OCI-LY1 (cell line): ENCODE data around the gene ZACN.

Experiments used
- H2AFZ ChIP-seq: fragments of 200-600 bp; sonication (generic), shearing (Covaris generic); 2 replicates; pipeline ENCODE4 v1.6.0; 2014; ENCODE audit warnings: antibody characterized with exemption, mild to moderate bottlenecking, low read length
- H3F3A ChIP-seq: fragments of 200-600 bp; sonication (generic), shearing (Covaris generic); 2 replicates; pipeline ENCODE4 v1.6.0; 2014; ENCODE audit warnings: mild to moderate bottlenecking, antibody characterized with exemption, low read length, moderate library complexity; ENCODE audit not compliant: insufficient read depth
- H3K27ac ChIP-seq: fragments of 200-600 bp; sonication (generic); 2 replicates; pipeline ENCODE4 v1.5.1; 2014; ENCODE audit warnings: low read length, mixed run types, mild to moderate bottlenecking, low read depth; ENCODE audit not compliant: poor library complexity, severe bottlenecking
- H3K27me3 ChIP-seq: fragments of 200-600 bp; sonication (generic); 2 replicates; pipeline ENCODE4 v1.6.0; 2014; ENCODE audit warnings: antibody characterized with exemption, mild to moderate bottlenecking, low read length, moderate library complexity; ENCODE audit not compliant: insufficient read depth
- H3K36me3 ChIP-seq: fragments of 200-600 bp; sonication (generic); 2 replicates; pipeline ENCODE4 v1.6.1; 2014; ENCODE audit warnings: mild to moderate bottlenecking, antibody characterized with exemption, low read length, moderate library complexity, mixed read lengths; ENCODE audit not compliant: insufficient read depth
- H3K4me1 ChIP-seq: fragments of 200-600 bp; sonication (generic); 2 replicates; pipeline ENCODE4 v1.5.1; 2014; ENCODE audit warnings: mild to moderate bottlenecking, low read length, moderate library complexity; ENCODE audit not compliant: insufficient read depth, severe bottlenecking
- H3K4me2 ChIP-seq: fragments of 200-600 bp; sonication (generic), shearing (Covaris generic); 2 replicates; pipeline ENCODE4 v1.6.1; 2014; ENCODE audit warnings: low read length
- H3K4me3 ChIP-seq: fragments of 200-600 bp; sonication (generic); 2 replicates; pipeline ENCODE4 v1.5.1; 2014; ENCODE audit warnings: low read length, low read depth, mild to moderate bottlenecking, mixed read lengths; ENCODE audit not compliant: poor library complexity, severe bottlenecking
- H3K79me2 ChIP-seq: fragments of 200-600 bp; shearing (Covaris generic); 2 replicates; pipeline ENCODE4 v1.6.1; 2016; ENCODE audit warnings: mixed run types, low read length, mixed read lengths; ENCODE audit not compliant: insufficient read depth
- H3K9ac ChIP-seq: fragments of 200-600 bp; sonication (generic), shearing (Covaris generic); 2 replicates; pipeline ENCODE4 v1.6.1; 2014; ENCODE audit warnings: mild to moderate bottlenecking, low read length, mixed read lengths
- H3K9me2 ChIP-seq: fragments of 200-600 bp; sonication (generic), shearing (Covaris generic); 2 replicates; pipeline ENCODE4 v1.6.1; 2014; ENCODE audit warnings: low read depth, mild to moderate bottlenecking, low read length, mixed read lengths
- H3K9me3 ChIP-seq: fragments of 200-600 bp; shearing (Covaris generic); 2 replicates; pipeline ENCODE4 v1.6.1; 2014; ENCODE audit warnings: low read length, mixed read lengths
- H4K20me1 ChIP-seq: fragments of 200-600 bp; sonication (generic), shearing (Covaris generic); 2 replicates; pipeline ENCODE4 v1.6.0; 2016; ENCODE audit warnings: mild to moderate bottlenecking, low read length; ENCODE audit not compliant: insufficient read depth
- CTCF ChIP-seq: fragments of 200-600 bp; sonication (generic), shearing (Covaris generic); IDR thresholded peaks from 2 replicates; pipeline ENCODE4 v1.5.1; 2017; ENCODE audit warnings: mild to moderate bottlenecking, antibody characterized with exemption, low read length, moderate library complexity, mixed read lengths
- EZH2 ChIP-seq: fragments of 200-600 bp; sonication (generic), shearing (Covaris generic); IDR thresholded peaks from 2 replicates; pipeline ENCODE4 v1.8.0; 2017; ENCODE audit warnings: borderline replicate concordance, mixed run types, mild to moderate bottlenecking, antibody characterized with exemption, low read length, moderate library complexity, mixed read lengths

ZACN gene

GRCh38 chr17:76033139-76033538 is 45.8 kb upstream of the ZACN start:
- no peak overlapping the region for H3K9ac ChIP-seq
- no peak for TF ChIP-seq EZH2
- TF ChIP-seq CTCF = no peak
- H3K36me3 ChIP-seq = peaks cover under 1% of the 10 kb centered on the region; the same call in 1 of the 2 replicates
- H3K4me2 ChIP-seq = no peak overlapping the region
- H3K27me3 ChIP-seq = no peaks in the 10 kb centered on the region
- H3K4me1 ChIP-seq = peaks cover 10% of the 10 kb centered on the region
- no peaks in the 10 kb centered on the region for H3F3A ChIP-seq
- H3K27ac ChIP-seq = no peak overlapping the region
- H3K9me2 ChIP-seq = no peaks in the 10 kb centered on the region
- no peaks in the 10 kb centered on the region for H4K20me1 ChIP-seq
- no peak overlapping the region for H2AFZ ChIP-seq
- H3K4me3 ChIP-seq = no peak overlapping the region
- no peaks in the 10 kb centered on the region for H3K9me3 ChIP-seq
- H3K79me2 ChIP-seq = no peaks in the 10 kb centered on the region

GRCh38 chr17:76034428-76035350 is 44.3 kb upstream of the ZACN start:
- Histone ChIP-seq H3K27me3 (no peaks in the 10 kb centered on the region), H3K9me2 (no peaks in the 10 kb centered on the region), H3K27ac (no peak overlapping the region), H3K9me3 (no peaks in the 10 kb centered on the region), H3K4me3 (no peak overlapping the region), H3K9ac (no peak overlapping the region), H2AFZ (no peak overlapping the region), H4K20me1 (no peaks in the 10 kb centered on the region), H3K79me2 (no peaks in the 10 kb centered on the region), H3K4me1 (peaks cover 4% of the 10 kb centered on the region), H3K4me2 (no peak overlapping the region), H3F3A (no peaks in the 10 kb centered on the region), H3K36me3 (peaks cover 16% of the 10 kb centered on the region)
- TF ChIP-seq CTCF = no peak
- no peak for TF ChIP-seq EZH2

GRCh38 chr17:76036497-76037261 is 42.3 kb upstream of the ZACN start:
- Histone ChIP-seq H3K36me3 (peaks cover 35% of the 10 kb centered on the region), H3K4me1 (no peaks in the 10 kb centered on the region), H2AFZ (no peak overlapping the region), H3F3A (no peaks in the 10 kb centered on the region), H3K27me3 (no peaks in the 10 kb centered on the region), H3K9ac (no peak overlapping the region), H3K27ac (no peak overlapping the region), H3K9me2 (no peaks in the 10 kb centered on the region), H3K9me3 (no peaks in the 10 kb centered on the region), H3K4me2 (no peak overlapping the region), H3K79me2 (no peaks in the 10 kb centered on the region), H3K4me3 (no peak overlapping the region), H4K20me1 (no peaks in the 10 kb centered on the region)
- TF ChIP-seq CTCF (no peak), EZH2 (no peak)
